Common myeloid progenitor, CD34-positive (primary cell): Measurements from ENCODE around the gene PLEKHG3.

Experiments
- CTCF ChIA-PET: fragments of 350-600 bp; sonication (Branson Sonifier 250); formaldehyde crosslinking; loops from one replicate; lab custom pipeline; 2021; ENCODE audit warnings: antibody characterized with exemption; lab: Charles Lee
- POLR2A ChIA-PET: fragments of 350-600 bp; sonication (Branson Sonifier 250); formaldehyde crosslinking; loops from one replicate; lab custom pipeline; 2021; ENCODE audit warnings: antibody characterized with exemption; lab: Charles Lee
- DNase-seq, 3 donors: peaks; one replicate each; pipeline versions ENCODE4 v3.0.0 to v3.0.0-alpha.2; 2013
- H3K27ac ChIP-seq, 2 experiments: 1 replicate in 1 of 2; 2 replicates in 1 of 2; pipeline ENCODE4 v1.7.0; 2013; ENCODE audit warnings: inconsistent platforms in 2 of 2, low read length in 2 of 2, mild to moderate bottlenecking in 2 of 2, low read depth in 1 of 2, moderate library complexity in 1 of 2; ENCODE audit not compliant: severe bottlenecking in 2 of 2, insufficient read depth in 1 of 2, poor library complexity in 1 of 2
- H3K27me3 ChIP-seq, 5 experiments: replicated peaks in 2 of 5; 1 replicate in 3 of 5; 2 replicates in 2 of 5; pipeline versions ENCODE4 v1.6.1 to v1.7.0; 2013; ENCODE audit warnings: low read length in 4 of 5, mild to moderate bottlenecking in 2 of 5, moderate library complexity in 2 of 5, inconsistent platforms in 1 of 5; ENCODE audit not compliant: insufficient read depth in 5 of 5, control insufficient read depth in 4 of 5
- H3K36me3 ChIP-seq, 4 experiments: 1 replicate in 2 of 4; 2 replicates in 2 of 4; pipeline versions ENCODE4 v1.6.1 to v1.7.0; 2013; ENCODE audit warnings: low read length in 3 of 4, control low read depth in 1 of 4, mild to moderate bottlenecking in 1 of 4; ENCODE audit not compliant: control insufficient read depth in 4 of 4, insufficient read depth in 4 of 4
- H3K4me1 ChIP-seq, 4 experiments: 1 replicate in 3 of 4; 2 replicates in 1 of 4; pipeline versions ENCODE4 v1.6.1 to v1.7.1; 2013; ENCODE audit warnings: low read length in 3 of 4, mild to moderate bottlenecking in 3 of 4, control low read depth in 1 of 4, inconsistent platforms in 1 of 4, moderate library complexity in 1 of 4; ENCODE audit not compliant: control insufficient read depth in 4 of 4, insufficient read depth in 4 of 4; ENCODE audit errors: control extremely low read depth in 1 of 4
- H3K4me3 ChIP-seq, 7 experiments: 1 replicate in 4 of 7; 2 replicates in 3 of 7; pipeline versions ENCODE4 v1.5.1 to v1.7.0; 2013; ENCODE audit warnings: mild to moderate bottlenecking in 7 of 7, low read length in 6 of 7, moderate library complexity in 6 of 7, inconsistent platforms in 2 of 7, low read depth in 2 of 7, control low read depth in 1 of 7; ENCODE audit not compliant: insufficient read depth in 4 of 7, control insufficient read depth in 1 of 7; ENCODE audit errors: extremely low read depth in 1 of 7
- H3K9me3 ChIP-seq, 5 experiments: 1 replicate in 4 of 5; 2 replicates in 1 of 5; pipeline versions ENCODE4 v1.6.1 to v1.7.1; 2013; ENCODE audit warnings: low read length in 4 of 5, mild to moderate bottlenecking in 2 of 5, inconsistent platforms in 1 of 5, low read depth in 1 of 5, moderate library complexity in 1 of 5; ENCODE audit not compliant: control insufficient read depth in 4 of 5, insufficient read depth in 2 of 5; ENCODE audit errors: control extremely low read depth in 1 of 5
- whole genome bisulfite sequencing: methylation state at CpG from one replicate; pipeline ENCODE4 v1.1.5; 2013; ENCODE audit not compliant: insufficient coverage; 5-methylcytosine and 5-hydroxymethylcytosine counted together

PLEKHG3 gene

GRCh38 chr14:64715628-64716412, 11.6 kb downstream of the PLEKHG3 start:
- Histone ChIP-seq H3K27me3 (no peaks in the 10 kb centered on the region), H3K4me3 (no peak overlapping the region), H3K27ac (no peak overlapping the region), H3K36me3 (peaks cover 0 to 9% (median 0%) of the 10 kb centered on the region in 4 experiments), H3K4me1 (peaks cover 6 to 61% (median 8%) of the 10 kb centered on the region in 4 experiments), H3K9me3 (peaks cover 0 to 18% (median 10%) of the 10 kb centered on the region in 5 experiments)
- DNase-seq, result peak in 1 of 3 donors; percentile 19
- 97% methylated on average over 16 of the region's 22 CpGs for WGBS
- ChIA-PET POLR2A (no interaction called here), CTCF (interaction anchor here (0.9 to 3.0 kb wide), 3 partner anchors 7 to 45 kb away, joined by 3 to 7 read pairs (median 3); no protein-coding TSS in a partner anchor)

GRCh38 chr14:64717870-64718269, 13.6 kb downstream of the PLEKHG3 start:
- Histone ChIP-seq H3K4me1 (peaks cover 6 to 78% (median 11%) of the 10 kb centered on the region in 4 experiments), H3K4me3 (no peak overlapping the region), H3K27me3 (no peaks in the 10 kb centered on the region), H3K36me3 (peaks cover 0 to 6% (median 0%) of the 10 kb centered on the region in 4 experiments), H3K27ac (no peak overlapping the region), H3K9me3 (peaks cover 0 to 14% (median 9%) of the 10 kb centered on the region in 5 experiments)
- 92% methylated on average over 6 of the region's 6 CpGs for WGBS
- POLR2A ChIA-PET, result no interaction called here
- no peak for DNase-seq
- CTCF ChIA-PET, result interaction anchor here (3.0 kb wide), 1 partner anchor 9 kb away, joined by 7 read pairs; no protein-coding TSS in a partner anchor

GRCh38 chr14:64718762-64719161, 14.5 kb downstream of the PLEKHG3 start:
- no peak for DNase-seq
- Histone ChIP-seq H3K4me3 (no peak overlapping the region), H3K36me3 (peaks cover 0 to 6% (median 0%) of the 10 kb centered on the region in 4 experiments), H3K27me3 (no peaks in the 10 kb centered on the region), H3K27ac (no peak overlapping the region), H3K4me1 (peaks cover 6 to 86% (median 14%) of the 10 kb centered on the region in 4 experiments), H3K9me3 (peaks cover 0 to 9% (median 6%) of the 10 kb centered on the region in 5 experiments)
- ChIA-PET CTCF (interaction anchor here (3.0 kb wide), 1 partner anchor 10 kb away, joined by 7 read pairs; no protein-coding TSS in a partner anchor), POLR2A (no interaction called here)
- 85% methylated on average over 4 of the region's 7 CpGs for WGBS

GRCh38 chr14:64719601-64720000, 15.4 kb downstream of the PLEKHG3 start:
- Histone ChIP-seq H3K36me3 (peaks cover 0 to 9% (median 0%) of the 10 kb centered on the region in 4 experiments), H3K27me3 (no peaks in the 10 kb centered on the region), H3K9me3 (peaks cover 0 to 2% (median under 1%) of the 10 kb centered on the region in 5 experiments), H3K4me3 (no peak overlapping the region), H3K4me1 (peaks cover 6 to 88% (median 14%) of the 10 kb centered on the region in 4 experiments), H3K27ac (no peak overlapping the region)
- POLR2A ChIA-PET, result no interaction called here
- no peak for DNase-seq
- WGBS, result 92% methylated on average over 4 of the region's 7 CpGs
- CTCF ChIA-PET, result interaction anchor here (1.7 to 1.8 kb wide), 2 partner anchors 23 to 42 kb away, joined by 3 read pairs; no protein-coding TSS in a partner anchor

- H3K27me3 ChIP-seq, result no peaks in the 10 kb centered on the region
- H3K4me3 ChIP-seq, result no peak overlapping the region
- H3K36me3 ChIP-seq, result peaks cover 0 to 4% (median 0%) of the 10 kb centered on the region in 4 experiments
- 96% methylated on average over 5 of the region's 7 CpGs for WGBS
- peaks cover 6 to 90% (median 14%) of the 10 kb centered on the region in 4 experiments for H3K4me1 ChIP-seq
- no peaks in the 10 kb centered on the region for H3K9me3 ChIP-seq
- H3K27ac ChIP-seq, result no peak overlapping the region
- ChIA-PET CTCF (interaction anchor here (1.1 to 1.8 kb wide), 3 partner anchors 9 to 41 kb away, joined by 3 read pairs; no protein-coding TSS in a partner anchor), POLR2A (no interaction called here)
- no peak for DNase-seq
Measured at GRCh38 chr14:64720131-64720576, 15.9 kb downstream of the PLEKHG3 start.

- ChIA-PET CTCF (no interaction called here), POLR2A (no interaction called here)
- Histone ChIP-seq H3K27me3 (no peaks in the 10 kb centered on the region), H3K4me1 (peaks cover 6 to 85% (median 14%) of the 10 kb centered on the region in 4 experiments), H3K27ac (no peak overlapping the region), H3K4me3 (no peak overlapping the region), H3K36me3 (peaks cover 0 to 4% (median 0%) of the 10 kb centered on the region in 4 experiments), H3K9me3 (no peaks in the 10 kb centered on the region)
- no peak for DNase-seq
- WGBS, result 100% methylated on average over 2 of the region's 5 CpGs
Measured at GRCh38 chr14:64721391-64721791, 17.2 kb downstream of the PLEKHG3 start.
